ENCODE results near the gene P4HTM.

The P4HTM gene

DNA sequence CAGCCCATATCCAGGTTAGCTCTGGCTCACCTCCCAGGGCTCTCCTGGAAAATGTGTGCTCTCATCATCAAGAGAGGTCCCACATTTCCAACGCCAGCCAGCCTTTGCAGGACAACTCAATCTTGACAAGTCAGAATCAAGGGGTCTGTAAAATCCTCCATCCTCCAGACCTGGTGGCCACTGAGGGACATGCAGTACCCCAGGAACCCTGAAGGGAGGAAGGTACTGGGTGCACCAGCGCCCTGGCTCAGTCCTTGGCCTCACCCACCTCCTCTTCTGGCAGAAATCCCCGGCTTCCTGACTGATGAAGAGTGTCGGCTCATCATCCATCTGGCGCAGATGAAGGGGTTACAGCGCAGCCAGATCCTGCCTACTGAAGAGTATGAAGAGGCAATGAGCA is 11.1 kb downstream of the P4HTM start:
- no peak for DNase-seq (ENCODE audit: low read depth)
- H3K4me3 ChIP-seq (ENCODE audit: low read depth, low read length): no peak overlapping the region
- TF ChIP-seq, protein P1, sequence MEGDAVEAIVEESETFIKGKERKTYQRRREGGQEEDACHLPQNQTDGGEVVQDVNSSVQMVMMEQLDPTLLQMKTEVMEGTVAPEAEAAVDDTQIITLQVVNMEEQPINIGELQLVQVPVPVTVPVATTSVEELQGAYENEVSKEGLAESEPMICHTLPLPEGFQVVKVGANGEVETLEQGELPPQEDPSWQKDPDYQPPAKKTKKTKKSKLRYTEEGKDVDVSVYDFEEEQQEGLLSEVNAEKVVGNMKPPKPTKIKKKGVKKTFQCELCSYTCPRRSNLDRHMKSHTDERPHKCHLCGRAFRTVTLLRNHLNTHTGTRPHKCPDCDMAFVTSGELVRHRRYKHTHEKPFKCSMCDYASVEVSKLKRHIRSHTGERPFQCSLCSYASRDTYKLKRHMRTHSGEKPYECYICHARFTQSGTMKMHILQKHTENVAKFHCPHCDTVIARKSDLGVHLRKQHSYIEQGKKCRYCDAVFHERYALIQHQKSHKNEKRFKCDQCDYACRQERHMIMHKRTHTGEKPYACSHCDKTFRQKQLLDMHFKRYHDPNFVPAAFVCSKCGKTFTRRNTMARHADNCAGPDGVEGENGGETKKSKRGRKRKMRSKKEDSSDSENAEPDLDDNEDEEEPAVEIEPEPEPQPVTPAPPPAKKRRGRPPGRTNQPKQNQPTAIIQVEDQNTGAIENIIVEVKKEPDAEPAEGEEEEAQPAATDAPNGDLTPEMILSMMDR (conservative IDR thresholded peaks at IDR 0.05; ENCODE audit: low read depth, low read length): no peak

DNA sequence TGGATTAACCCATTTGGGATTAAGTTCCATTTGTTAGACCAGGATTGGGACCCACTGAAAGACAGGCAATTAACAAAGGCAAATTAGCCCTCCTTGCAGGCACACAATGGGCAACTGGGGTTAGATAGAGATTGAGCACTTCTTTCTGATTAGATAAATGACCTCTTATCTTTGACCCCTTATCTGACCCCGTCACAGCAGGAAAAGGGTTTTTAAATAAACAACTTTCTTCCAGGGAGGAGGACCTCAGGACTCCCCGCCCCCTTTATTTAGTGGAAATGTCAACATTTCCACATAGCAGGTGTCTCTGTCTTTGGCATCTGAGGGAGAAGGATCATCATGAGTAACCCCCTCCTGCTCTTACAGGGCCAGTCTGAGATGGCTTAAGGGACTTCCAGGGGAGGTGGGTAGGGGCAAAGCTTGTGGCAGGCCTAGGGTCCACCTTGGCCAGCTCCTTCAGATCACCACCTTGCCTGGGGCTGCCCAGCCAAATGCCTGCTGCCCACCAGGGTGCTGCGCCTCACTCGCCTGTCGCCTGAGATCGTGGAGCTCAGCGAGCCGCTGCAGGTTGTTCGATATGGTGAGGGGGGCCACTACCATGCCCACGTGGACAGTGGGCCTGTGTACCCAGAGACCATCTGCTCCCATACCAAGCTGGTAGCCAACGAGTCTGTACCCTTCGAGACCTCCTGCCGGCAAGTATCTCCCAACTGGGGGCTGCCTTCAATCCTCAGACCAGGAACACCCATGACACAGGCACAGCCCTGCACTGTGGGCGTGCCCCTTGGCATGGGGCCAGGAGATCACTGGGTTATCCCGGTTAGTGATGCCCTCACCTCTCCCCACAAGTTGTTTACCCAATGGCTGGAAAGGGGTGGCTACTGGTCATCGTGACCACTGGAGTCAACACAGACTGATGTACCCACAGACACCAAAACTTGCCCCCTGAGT is 14.6 kb downstream of the P4HTM start:
- no peak for DNase-seq (ENCODE audit: low read depth)
- H3K4me3 ChIP-seq (ENCODE audit: low read depth, low read length): no peak overlapping the region
- TF ChIP-seq, protein P1 (conservative IDR thresholded peaks at IDR 0.05; ENCODE audit: low read depth, low read length): no peak

DNA sequence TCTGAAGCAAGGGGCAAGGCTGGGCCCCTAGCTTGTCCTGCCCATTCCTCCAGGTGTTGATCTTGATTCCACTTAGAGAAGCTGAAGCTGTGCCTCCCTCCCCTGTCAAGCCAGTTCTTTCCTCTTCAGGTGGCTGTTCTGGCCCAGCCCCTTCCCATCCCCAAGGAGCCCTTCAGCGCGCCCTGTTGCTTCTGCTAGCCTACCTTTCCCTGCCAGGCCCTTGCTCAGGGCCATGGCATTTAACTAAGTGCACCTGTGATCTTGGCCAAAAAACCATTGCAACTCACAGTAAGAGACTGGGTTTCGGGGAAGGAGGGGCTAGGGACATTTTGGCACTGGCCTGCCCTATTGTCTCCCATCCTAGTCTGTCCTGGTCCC is 15.3 kb downstream of the P4HTM start:
- no peak for DNase-seq (ENCODE audit: low read depth)
- TF ChIP-seq, protein P1 (conservative IDR thresholded peaks at IDR 0.05; ENCODE audit: low read depth, low read length): no peak
- H3K4me3 ChIP-seq (ENCODE audit: low read depth, low read length): no peak overlapping the region

DNA sequence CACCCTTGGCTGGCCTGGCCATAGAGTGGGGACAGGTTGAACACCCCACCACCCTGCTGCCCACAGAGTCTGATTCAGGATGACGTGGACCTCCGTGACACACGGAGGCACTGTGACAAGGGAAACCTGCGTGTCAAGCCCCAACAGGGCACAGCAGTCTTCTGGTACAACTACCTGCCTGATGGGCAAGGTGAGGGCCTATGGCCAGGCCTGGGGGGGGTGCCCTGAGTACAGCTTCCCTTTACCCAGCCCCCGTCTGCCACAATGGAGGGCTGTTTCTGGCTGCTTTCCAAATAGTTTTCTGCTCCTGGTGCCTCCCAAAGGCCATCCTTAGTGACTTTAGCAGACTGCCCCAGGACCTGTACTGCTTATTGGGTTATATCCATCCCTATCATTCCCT is 16.0 kb downstream of the P4HTM start:
- TF ChIP-seq, protein P1 (conservative IDR thresholded peaks at IDR 0.05; ENCODE audit: low read depth, low read length): no peak
- no peak for DNase-seq (ENCODE audit: low read depth)
- peak overlapping the region; percentile 90 for H3K4me3 ChIP-seq (ENCODE audit: low read depth, low read length)

DNA sequence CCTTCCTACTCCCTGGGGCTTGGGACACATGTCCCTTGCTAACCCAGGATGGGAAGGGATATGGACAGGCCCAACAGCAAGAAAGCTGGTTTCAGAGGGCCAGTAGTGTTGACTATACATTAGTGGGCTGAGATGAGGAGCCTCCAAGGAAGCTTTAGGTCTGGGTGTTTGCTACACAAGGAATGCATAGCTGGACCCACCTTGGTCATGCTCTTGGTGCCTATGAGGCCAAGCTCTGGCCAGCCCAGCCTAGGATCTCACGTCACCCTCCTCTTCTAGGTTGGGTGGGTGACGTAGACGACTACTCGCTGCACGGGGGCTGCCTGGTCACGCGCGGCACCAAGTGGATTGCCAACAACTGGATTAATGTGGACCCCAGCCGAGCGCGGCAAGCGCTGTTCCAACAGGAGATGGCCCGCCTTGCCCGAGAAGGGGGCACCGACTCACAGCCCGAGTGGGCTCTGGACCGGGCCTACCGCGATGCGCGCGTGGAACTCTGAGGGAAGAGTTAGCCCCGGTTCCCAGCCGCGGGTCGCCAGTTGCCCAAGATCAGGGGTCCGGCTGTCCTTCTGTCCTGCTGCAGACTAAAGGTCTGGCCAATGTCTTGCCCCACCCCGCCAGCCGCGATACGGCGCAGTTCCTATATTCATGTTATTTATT is 16.5 kb downstream of the P4HTM start:
- TF ChIP-seq, protein P1 (conservative IDR thresholded peaks at IDR 0.05; ENCODE audit: low read depth, low read length): no peak
- H3K4me3 ChIP-seq (ENCODE audit: low read depth, low read length): peak overlapping the region; percentile 90
- peak; percentile 74 for DNase-seq (ENCODE audit: low read depth)

DNA sequence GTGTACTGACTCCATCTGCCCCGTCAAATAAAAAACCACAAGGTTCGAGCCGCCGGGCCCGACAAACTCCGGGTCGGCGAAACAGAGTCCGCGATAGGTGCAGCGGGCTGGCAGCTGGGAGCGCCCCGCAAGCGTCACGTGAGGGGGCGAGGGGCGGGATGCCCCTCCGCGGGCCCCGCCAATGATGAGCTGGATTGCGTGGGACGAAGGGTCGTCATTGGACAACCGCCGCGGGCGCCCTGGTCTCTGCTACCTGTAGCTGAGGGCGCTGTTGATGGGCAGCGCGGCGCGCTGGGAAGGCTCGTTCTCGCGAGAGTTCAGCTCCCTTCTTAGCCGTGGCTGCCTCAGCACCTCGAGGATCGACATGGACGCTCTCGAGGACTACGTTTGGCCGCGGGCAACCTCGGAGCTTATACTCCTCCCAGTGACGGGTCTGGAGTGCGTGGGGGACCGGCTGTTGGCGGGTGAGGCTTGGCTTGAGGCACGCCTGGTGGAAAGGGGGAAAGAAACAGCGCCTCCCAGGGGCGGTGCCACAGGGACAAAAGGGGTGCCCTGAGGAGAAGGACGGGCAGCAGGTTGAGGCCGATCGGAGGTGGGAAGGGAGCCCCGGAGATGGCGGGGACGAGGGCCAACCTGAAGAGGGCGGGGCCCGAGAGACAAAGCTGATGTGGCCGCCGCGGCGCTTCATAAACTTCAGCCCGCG is 17.2 kb downstream of the P4HTM start, which contains the start of gene WDR6:
Gene WDR6 (plus strand): TSS at position 324 of the 703 bp plus-strand sequence. CDS start 41 bp downstream, at position 365.
- TF ChIP-seq, protein P1 (conservative IDR thresholded peaks at IDR 0.05; ENCODE audit: low read depth, low read length): peak; percentile 52
- peak; percentile 99 for DNase-seq (ENCODE audit: low read depth)
- H3K4me3 ChIP-seq (ENCODE audit: low read depth, low read length): peak within 1 kb of the TSS; percentile 90
